ENCODE measurements around the gene GRIFIN.

- TF ChIP-seq, protein P1, sequence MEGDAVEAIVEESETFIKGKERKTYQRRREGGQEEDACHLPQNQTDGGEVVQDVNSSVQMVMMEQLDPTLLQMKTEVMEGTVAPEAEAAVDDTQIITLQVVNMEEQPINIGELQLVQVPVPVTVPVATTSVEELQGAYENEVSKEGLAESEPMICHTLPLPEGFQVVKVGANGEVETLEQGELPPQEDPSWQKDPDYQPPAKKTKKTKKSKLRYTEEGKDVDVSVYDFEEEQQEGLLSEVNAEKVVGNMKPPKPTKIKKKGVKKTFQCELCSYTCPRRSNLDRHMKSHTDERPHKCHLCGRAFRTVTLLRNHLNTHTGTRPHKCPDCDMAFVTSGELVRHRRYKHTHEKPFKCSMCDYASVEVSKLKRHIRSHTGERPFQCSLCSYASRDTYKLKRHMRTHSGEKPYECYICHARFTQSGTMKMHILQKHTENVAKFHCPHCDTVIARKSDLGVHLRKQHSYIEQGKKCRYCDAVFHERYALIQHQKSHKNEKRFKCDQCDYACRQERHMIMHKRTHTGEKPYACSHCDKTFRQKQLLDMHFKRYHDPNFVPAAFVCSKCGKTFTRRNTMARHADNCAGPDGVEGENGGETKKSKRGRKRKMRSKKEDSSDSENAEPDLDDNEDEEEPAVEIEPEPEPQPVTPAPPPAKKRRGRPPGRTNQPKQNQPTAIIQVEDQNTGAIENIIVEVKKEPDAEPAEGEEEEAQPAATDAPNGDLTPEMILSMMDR (conservative IDR thresholded peaks at IDR 0.05; ENCODE audit: low read length), result no peak
- TF ChIP-seq EZH2phosphoT487 (IDR thresholded peaks at IDR 0.05; ENCODE audit: borderline replicate concordance, low read depth, low read length), result no peak
Measured at GRCh38 chr7:2479276-2480069, 3.3 kb upstream of the GRIFIN start.
